Superior temporal gyrus (tissue), 1 donor: ENCODE data around the gene GNB1L.

ENCODE experiments used
- DNase-seq: peaks from one replicate; pipeline ENCODE4 v3.0.0-alpha.2; 2016; ENCODE audit errors: extremely low spot score

The GNB1L gene

DNA sequence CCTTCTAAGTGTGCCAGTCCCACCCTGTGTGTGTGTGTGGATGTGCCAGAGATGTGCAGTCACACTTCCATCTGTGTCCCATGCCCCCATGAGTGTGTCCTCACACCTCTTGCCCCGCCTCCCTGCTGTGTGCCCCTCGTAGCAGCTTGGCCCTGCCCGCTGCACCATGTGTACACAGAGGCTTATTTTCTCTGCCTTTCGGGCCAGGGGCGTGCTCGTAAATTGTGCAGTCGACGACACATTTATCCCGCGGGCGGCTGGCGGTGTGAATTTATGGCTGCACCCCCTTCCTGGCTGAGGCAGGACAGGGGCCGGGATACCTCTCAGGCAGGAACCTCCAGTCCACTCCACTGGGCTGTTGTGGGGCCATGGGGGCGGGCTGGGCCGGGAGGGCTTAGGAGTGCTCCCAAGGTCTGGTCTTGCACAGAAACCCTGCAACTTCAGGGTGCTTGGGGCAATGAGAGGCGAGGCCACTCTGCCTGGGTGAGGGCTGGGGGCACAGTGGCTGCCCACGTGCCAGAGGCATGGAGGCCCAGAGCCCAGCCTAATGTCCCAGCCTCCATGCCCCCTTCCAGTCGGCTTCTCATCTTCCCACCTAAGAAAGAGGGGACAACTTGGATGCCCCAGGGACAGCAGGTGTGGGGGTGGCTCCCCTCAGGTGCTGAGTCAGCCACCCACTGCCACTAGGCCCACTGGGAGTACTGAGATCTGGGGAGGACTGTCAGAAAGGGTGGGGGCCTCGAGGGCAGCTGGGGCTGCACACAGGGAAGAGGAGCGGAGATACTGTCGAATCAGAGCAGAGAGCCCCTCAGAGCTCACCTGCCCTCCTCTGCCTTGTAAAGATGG, 118.8 kb downstream of the GNB1L start:
- DNase-seq, result no peak

GRCh38 chr22:19734837-19735382, 119.8 kb downstream of the GNB1L start:
- DNase-seq, result no peak

- no peak for DNase-seq
Observed at GRCh38 chr22:19734163-19734562, 120.5 kb downstream of the GNB1L start.

GRCh38 chr22:19733755-19734154, 120.9 kb downstream of the GNB1L start:
- DNase-seq, result no peak
